Stimulated activated CD8-positive, alpha-beta memory T cell treated with anti-CD3 and anti-CD28 coated beads, Interleukin-4, amount 100 ng/mL, for 4 hours (primary cell): ENCODE data around the gene KIAA1191.

Source experiments
- DNase-seq, 2 donors: peaks; one replicate each; pipeline ENCODE4 v3.0.0-alpha.2; 2020; ENCODE audit warnings: low read depth in 2 of 2, low spot score in 1 of 2

KIAA1191 gene

DNA sequence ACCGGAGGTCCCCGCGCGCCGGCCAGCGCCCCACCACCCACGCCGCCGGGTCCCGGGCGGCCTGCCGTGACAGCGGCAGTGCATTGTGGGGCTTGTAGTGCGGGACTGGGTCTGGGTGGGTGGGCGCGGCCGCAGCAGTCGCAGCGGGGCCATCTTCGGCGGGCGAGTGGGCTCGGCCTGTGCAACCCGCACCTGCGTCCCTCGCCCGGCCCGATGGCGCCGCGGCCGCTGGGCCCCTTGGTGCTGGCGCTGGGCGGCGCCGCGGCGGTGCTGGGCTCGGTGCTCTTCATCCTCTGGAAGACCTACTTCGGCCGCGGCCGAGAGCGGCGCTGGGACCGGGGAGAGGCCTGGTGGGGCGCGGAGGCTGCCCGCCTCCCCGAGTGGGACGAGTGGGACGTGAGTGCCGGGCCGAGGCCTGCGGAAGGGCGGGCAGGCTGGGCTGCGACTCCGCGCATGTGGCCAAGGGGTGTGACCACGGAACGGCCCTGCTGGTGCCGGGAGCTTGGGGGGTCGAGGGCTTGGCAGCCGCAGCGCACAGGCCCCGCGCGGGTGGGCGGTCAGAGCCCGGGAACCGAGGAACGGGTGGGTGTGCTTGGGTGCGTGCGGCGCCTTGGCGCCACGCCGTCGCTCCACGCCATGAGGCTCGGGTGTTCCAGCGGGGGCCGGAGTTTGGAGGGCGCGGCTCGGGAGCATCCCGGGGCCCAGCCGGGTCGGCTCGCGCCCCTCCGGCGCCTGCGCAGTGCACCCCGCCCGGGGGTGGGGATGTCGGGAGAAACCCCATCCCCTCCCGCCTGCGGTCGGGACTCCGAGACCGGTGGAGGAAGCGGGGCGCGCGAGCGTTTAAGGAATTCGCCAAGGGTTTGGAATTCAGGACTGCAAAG, 4.0 kb upstream of the KIAA1191 start, which contains the start of gene ARL10:
Gene ARL10, plus strand, starts transcription at position 137 of the 881 bp plus-strand sequence. Its CDS starts 77 bp downstream, at position 214.
- DNase-seq, result peak; percentile 27 to 29

DNA sequence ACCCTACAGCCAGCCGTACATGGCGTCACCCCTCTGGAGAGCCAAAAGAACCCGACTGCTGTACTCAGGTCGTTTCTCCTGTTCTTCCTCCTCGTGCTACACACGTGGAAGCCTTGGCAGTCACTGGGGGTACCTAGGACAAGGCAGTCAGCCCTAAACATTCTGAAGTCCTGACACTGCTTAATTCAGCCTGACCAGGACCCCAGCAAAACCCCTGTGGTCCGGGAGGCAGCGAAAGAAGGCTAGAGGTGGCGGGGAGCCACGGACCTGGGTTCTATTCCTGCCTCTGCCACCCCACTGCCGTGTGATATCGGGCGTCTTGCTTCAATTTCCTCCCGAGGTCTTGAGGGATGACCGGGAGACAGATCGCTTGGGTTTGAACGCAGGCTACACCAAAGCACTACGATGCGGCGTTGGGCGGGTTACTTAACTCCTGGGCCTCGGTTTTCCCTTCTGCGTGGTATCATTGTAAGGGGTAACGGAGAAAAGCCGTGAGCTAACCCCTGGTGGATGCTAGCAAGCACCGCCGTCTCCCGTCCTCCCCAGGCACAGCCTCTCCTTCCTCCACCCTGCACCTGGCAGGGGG, 3.3 kb upstream of the KIAA1191 start:
- DNase-seq, result no peak

DNA sequence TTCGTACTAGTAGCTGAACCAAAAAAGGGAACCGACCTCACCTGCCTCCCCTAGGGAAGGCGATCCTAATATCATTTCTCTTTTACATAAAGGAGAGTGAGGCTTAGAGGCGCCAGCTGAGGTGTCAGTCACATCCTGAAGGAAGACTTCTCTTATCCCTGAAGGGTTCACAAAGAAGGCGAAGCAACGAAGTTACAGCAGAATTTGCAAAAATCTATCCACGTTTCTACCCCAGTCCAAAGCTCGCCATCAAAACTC, 598 bp upstream of the KIAA1191 start:
- DNase-seq, result no peak

DNA sequence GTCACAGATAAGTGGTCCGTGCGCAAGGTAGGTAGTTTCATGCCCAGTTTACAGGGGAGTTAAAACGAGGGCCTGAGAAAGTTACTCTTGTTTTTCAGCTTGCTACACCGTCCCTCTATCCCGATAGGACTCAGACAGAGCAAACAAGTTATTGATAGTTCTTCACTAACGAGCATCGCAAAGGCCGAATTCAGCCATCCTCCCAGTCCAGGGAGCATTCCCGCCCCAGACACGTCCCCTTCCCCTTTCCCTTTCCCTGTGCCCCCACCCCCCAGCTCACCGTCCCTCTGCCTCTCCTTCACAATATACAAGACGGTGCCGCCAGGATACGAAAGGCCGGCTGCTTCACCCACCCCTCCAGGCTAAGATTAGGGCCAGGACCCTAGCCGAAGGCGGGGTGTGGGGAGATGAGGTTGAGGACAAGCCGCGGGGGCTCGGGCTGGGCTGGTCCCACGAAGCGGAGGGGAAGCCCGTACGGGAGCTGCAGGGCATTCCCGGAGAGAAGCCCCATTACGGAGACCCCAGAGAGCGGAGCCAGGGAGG, 599 bp downstream of the KIAA1191 start:
- no peak for DNase-seq

DNA sequence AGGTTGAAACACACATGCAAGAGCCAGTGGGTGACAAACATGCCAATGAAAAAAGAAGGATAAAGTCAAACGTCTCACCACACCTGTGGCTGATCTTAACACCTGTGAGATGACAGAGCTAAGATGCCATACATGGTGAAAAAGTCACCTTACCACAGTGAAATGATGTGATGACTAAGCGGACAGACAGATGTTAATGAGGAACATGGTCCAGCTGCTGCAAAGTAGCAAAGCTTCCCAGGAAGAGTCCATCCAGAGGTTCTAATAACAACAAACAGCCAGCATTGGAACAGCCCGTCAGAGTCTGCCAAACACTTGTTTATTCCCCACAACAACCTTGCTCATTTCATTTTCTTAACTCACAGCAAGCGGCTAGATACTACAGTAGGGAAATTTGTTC, 1.9 kb downstream of the KIAA1191 start:
- DNase-seq, result no peak

DNA sequence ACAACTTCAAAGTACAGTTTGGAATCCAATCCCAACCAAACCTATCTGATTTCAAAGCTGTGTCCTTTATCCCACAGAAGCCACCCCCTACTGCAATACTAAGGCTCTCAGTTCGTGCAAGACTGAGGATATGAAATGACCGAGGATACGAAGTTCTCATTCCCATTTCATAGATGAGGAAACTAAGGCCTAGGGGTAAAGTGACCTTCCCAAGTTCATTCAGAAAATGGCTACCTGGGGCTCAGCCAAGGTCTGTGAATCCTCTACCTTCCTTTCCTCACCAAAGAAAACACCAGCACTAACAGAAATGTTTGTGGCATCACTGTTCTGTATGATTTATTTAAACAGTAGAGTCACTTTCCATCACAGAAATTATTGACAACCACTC, 5.4 kb downstream of the KIAA1191 start:
- no peak for DNase-seq

DNA sequence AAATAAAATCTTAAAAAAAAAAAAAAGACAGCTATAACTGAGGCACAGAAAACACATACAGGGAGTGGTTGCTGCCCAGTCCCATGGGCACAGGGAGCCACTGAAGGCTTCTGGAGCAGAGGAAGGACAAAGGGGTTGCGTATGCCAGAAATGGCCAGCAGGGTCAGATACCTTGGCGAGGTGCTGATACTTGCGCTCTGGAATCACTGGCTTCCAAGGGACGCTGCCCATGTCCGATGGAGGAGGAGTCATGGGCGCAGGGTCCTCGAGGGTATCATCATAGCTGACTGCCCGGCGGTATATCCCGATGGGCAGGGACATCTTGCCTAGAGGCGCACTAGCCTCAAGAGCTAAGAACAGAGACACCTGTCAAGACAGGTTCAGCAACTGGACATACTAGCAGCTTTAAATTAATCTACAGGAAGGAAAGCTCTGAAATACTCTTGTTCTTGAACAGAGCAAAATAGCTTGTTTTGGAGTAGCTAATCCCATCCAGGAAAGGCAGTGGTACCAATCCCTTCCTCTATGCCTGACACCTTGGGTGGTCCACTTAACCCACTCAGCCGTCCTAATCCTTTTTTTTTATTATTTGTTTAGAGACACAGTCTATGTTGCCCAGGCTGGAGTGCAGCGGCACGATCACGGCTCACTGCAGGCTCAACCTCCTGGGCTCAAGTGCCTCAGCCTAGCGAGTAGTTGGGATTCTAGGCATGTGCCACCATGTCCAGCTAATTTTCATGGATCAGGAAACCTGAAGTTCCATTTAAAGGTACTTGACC, 6.0 kb downstream of the KIAA1191 start:
- no peak for DNase-seq

DNA sequence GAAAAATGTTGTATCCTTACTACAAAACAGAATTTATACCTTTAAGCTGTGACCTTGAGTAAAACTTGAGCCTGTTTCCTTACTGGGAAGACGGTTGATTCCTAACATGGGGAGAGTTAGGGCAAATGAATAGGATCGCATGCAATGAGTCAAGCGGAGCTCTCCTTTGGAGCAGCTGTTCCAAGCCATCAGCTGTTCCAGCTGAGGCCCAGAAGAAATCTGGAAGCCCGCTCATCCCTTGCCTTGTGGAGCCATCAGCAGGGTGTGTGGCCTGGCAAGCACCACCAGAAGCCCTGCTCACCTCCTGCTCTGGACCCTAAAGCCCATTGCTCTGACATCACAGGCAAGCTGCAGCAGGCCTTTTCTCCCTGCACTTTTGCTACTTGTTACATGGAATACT, 8.0 kb downstream of the KIAA1191 start:
- no peak for DNase-seq

DNA sequence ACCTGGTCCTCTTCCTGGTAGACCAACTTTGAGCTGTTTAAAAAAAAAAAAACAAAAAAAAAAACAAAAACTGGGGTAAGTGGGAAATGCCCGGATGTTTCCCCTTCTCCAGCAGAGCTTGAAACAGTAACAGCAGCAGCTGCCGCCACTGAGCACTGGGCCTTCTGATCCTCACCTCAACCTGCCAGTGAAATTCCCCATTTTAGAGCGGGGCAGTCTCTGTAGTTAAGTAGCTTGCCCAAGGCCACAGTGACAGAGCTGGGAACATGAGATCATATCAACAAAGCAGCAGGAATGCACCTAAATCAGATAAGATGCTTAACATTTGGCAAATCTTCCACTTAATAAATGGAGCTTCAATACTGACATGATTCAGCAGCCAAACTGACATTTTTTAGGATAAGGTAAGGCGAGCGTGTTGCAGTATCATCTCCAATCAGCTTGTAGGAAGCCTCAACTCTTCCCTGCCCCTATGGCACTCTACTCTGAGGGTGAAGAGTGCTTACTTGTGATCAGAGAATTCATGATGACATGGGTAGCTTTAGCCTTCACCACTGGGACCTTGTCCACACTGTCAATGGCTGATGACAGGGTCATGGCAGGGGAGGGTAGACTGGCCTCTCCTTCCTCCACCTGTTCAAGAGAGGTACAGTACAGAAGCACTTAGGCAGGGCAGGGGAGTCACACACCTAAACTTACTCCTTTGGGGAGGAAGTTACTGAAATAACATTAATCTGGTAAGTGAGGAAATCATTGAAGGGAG, 9.3 kb downstream of the KIAA1191 start:
- DNase-seq, result no peak

DNA sequence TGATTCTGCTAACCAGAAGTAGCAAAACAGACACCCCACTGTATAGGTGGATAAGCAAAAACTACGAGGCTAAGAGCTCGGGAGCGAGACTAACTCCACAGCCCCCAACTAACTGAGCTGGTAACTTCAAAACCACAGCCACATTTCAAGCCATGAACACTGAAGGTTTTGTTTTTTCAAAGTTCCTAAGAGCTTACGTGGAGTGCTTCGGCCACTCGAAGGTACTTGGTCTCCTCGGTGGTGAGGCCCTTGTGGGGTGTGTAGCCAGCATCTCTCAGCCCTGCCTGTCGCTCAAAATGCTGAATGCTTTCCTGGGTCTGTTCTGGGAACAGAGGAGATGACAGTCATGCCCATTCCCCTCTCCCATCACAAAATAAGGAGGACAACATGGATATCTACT, 11.1 kb downstream of the KIAA1191 start:
- no peak for DNase-seq

DNA sequence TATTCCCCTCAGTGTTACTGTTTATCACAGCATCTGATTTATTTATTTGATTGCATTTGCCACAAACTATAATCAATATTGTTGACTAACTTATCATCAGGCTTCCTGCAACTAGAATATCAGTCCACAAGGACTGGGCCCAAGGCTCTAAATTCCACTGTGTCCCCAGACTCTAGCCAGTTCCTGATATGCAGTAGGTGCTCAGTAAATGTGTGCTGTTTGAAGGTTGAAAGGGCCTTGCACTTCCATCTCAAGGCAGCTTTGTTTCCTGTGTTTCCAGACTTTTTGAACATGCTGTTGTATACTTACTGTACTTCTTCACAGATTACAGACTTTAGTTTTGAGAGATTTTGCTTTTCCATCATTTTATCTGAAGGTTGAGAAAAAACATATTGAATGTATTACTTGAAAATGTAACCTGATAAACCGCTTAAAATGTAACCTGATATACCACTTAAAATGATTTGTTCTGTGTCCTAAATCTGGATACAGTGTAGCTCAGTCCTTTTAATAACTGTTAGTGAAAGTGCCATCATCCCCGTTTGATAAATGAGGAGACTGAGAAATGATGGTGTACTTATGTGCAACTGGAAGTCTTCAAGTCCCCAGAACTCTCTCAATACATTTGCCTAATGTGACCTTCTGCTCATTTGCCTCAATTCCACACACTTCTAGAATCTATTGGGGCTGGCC, 18.7 kb downstream of the KIAA1191 start:
- no peak for DNase-seq

DNA sequence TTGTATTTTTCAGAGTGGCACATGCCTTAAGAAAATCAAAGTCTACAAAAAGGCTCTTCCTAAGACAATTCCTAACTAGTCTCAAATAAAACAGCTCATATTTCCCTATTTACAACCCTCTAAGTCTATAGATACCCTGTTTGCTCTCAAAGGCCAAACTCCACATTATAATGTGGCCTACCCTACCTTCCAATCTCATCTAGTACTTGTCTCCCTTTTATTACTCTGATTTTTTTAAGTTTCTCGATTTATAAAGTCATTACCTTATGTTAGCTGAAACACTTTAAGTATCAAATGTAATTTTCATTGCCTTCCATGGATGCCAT, 19.4 kb downstream of the KIAA1191 start:
- no peak for DNase-seq

DNA sequence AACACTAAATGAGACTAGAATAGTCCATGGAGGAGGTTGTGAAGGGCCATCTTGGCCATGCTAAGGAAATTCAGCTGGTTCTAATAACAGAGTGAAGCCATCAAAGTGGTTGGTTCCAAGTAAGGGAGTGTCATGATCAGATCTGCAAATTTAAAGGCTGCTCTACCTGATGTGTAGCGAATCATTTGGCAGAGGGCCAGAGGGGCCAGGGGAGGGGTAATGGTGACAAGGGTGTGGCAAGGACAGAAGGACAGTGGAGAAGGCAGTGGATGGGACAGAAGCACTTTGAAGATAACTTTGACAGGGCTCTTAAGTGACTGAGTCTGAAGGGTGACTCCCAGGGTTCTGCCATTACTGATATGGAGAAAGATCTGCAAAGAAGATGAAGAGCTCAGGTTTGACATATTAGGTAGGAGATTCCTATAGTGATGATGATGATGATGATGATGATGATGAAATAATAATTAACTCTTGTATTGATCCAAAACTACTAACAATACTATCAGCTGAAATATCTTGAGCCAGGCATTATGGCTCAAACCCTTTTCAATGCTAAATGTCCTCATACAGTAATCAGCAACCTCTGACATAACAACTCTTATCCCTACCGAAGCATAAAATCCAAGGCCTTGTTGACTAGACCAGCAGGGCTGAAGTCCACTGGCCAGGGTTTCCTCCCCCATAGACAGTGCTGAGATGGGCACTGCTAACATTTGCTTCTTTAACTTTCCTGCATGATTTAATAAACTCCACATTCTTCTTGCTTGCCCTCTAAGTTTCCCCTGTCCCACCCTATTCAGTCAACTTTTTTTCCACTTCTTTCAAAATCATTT, 20.0 kb downstream of the KIAA1191 start:
- DNase-seq, result no peak

DNA sequence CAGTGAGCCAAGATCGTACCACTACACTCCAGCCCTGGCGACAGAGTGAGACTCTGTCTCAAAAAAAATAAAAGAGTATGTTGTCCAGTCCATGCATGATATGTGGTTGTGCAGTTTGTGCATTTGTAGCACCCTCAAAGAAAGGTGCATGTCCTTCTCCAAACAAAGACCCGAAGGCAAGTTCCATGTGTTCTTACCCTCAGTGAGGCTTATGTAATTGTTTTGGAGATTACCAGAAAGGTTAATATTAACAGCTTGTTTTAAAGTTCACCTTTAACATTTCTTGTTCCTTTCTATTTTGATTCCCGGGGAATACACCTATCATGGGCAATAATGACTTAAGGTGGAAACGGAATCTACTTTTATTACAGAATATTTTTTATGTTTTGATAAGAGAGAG, 22.3 kb downstream of the KIAA1191 start:
- no peak for DNase-seq

DNA sequence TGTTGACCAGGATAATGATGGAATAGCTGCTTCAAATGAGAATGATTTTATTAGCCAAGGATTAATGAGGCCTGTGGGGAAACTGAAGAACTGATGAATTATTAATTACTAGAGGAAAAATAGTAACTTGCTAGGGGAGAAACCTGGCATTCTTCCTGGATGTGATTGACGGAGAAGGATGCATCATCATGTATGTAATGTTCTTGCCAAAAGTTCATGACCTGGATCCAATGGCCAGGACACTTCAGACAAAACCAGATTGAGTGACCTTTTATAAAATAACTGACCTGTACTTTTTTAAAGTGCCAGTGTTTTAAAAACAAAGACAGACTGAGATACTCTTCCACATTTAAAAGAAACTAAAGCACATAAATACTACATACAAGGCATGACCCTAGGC, 23.7 kb downstream of the KIAA1191 start:
- DNase-seq, result no peak

DNA sequence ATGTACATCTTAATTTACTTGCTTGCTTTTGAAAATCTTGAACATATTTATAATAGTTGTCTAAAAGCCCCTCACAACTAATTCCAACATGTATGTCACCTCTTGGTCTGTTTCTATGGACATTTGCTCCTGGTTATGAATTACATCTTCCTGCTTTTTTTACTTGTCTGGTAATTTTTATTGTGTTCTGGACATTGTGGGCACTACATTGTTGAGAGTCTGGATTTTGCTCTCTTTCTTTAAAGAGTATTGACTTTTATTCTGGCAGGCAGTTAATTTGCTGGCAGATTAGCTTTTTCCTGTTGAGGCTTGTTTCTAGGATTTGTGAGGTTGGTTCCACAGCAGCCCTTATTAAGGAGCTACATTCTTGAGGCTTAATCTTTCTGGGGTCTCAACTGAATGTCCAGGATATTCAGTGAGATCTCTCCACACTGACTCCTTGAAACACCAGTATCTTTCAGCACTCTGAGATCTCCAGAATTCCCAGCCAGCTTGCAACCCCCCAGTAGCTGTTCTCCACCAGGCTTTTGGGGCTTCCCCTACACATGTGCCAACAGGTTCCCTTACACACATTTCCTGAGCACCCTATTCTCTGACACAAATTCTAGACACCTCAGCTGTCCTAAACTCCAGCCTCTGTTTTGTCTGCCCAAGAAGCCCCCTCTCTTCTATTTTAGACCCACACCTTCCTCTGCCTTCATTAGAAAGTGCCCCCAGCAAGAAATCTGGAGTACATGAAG, 27.4 kb downstream of the KIAA1191 start:
- no peak for DNase-seq

DNA sequence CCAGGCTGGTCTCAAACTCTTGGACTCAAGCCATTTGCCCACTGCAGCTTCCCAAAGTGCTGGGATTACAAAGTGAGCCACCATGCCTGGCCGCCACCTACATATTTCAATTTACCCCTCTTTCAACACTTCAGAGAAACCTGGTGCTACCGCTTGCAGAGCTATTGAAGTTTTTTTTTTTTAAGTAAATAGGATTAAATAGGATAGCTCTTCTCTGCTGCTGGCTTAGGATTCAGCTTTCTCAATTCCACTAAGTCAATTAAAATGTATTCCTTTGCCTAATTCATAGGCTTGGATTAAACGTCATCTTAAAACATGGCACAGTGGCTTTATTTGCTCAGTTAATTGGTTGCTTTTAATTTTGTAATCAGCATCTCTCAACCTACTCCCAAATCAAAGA, 41.0 kb downstream of the KIAA1191 start:
- no peak for DNase-seq

DNA sequence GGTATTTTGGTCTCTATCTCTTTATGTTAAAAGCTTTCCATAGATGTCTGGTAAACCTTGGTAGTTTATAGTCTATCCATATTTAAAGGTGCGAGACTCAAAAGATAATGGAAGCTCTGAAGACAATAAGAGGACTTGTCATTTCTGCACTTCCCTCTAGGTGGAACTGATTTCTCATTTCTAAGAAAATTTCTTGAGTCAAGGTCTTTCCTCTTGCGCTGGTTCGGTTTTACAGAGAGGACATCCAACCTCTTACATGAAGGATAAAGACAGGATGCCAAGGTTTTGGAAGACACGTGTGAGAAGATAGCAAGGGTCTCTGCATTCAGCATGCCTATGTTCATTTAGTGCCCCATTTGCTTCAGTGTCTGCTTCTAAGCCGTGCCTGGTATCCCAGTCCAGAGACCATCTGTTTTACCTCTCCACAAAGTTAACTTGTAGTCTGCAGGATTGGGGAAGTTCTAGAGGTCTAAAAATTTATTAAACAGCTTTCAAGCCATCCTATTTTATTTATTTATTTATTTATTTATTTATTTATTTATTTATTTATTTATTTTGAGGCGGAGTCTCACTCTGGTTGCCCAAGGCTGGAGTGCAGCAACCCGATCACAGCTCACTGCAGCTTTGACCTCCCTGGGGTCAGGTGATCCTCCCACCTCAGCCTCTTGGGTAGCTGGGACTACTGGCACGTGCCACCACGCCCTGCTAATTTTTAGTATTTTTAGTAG, 41.6 kb downstream of the KIAA1191 start:
- DNase-seq, result no peak
